ENCODE measurements around the gene HOXB5. TPM values are rescaled to one million over a fixed set of nuclear protein-coding genes. Genes with fewer than 3 reads are reported as not detected.
A peak's percentile ranks its signal among the peaks of the same experiment; 100 is the strongest.

Gene HOXB5
- total RNA-seq, 2 experiments from 2014 or later: not detected

DNA sequence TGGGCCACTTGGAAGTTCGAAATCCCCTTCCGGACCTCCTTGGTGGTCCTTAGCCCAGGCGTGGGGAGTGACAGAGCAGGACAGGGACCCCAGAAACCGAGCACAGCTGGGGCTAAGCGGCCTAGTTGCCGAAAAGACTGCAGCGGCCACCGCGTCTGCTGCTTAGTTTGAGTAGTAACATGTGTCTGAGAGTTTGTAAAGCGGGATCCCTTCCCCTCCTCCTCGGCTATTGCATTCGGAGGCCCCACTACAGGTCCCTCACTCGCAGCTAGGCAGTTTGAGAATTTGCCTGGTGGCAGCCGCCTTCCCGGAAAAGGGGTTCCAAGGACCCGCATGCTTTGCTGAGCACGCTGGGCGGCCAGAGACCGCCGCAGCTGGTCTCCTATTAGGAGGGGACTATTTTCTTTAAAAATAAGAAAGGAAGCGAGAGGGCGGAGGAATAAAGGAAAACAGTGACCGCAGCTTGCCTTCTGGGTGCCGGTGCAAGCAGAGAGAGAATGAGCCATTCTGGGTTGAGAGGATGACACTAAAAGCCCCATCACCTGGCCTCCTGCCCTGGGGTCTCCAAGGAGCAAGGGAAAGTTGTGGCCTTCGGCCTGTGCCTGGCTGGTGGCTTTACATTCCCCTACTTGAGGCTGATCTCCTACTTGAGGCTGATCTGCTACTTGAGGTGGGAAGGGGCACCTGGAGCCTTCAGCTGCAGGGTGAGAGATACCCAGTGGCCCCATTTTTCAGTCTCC lies 1.1 kb upstream of the HOXB5 start:
- DNase-seq (no peak), ATAC-seq (ENCODE audit: poor library complexity) (no peak)
- Histone ChIP-seq H3K27me3 (ENCODE audit: control insufficient read depth in 1 of 2, insufficient read depth in 2 of 2, low read length in 2 of 2) (peaks cover 83 to 94% of the 10 kb centered on the region in 2 experiments), H3K4me1 (ENCODE audit: insufficient read depth, low read length) (peaks cover 53% of the 10 kb centered on the region), H3K9me3 (ENCODE audit: control insufficient read depth in 1 of 2, insufficient read depth in 1 of 2, low read length in 2 of 2) (peaks cover 0 to 24% of the 10 kb centered on the region in 2 experiments), H3K4me3 (ENCODE audit: low read length) (no peak overlapping the region), H3K27ac (ENCODE audit: low read depth in 1 of 2, low read length in 2 of 2) (no peak overlapping the region), H3K36me3 (ENCODE audit: insufficient read depth, low read length) (no peaks in the 10 kb centered on the region)
- ChIA-PET POLR2A (interaction anchor here (0.7 kb wide), 1 partner anchor 483 kb away, joined by 3 read pairs; no protein-coding TSS in a partner anchor), CTCF (interaction anchor here (1.1 to 5.0 kb wide), 6 partner anchors 20 to 260 kb away, joined by 3 to 24 read pairs (median 4); no protein-coding TSS in a partner anchor)
- intact Hi-C loops (cut with DNase I, micrococcal nuclease): loop anchor here (1.0 to 5.0 kb wide), 4 partner anchors 102 to 512 kb away; no protein-coding TSS in a partner anchor
- TF ChIP-seq, protein P1, sequence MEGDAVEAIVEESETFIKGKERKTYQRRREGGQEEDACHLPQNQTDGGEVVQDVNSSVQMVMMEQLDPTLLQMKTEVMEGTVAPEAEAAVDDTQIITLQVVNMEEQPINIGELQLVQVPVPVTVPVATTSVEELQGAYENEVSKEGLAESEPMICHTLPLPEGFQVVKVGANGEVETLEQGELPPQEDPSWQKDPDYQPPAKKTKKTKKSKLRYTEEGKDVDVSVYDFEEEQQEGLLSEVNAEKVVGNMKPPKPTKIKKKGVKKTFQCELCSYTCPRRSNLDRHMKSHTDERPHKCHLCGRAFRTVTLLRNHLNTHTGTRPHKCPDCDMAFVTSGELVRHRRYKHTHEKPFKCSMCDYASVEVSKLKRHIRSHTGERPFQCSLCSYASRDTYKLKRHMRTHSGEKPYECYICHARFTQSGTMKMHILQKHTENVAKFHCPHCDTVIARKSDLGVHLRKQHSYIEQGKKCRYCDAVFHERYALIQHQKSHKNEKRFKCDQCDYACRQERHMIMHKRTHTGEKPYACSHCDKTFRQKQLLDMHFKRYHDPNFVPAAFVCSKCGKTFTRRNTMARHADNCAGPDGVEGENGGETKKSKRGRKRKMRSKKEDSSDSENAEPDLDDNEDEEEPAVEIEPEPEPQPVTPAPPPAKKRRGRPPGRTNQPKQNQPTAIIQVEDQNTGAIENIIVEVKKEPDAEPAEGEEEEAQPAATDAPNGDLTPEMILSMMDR (IDR thresholded peaks at IDR 0.05): no peak
- Mint-ChIP-seq H3K27ac (no peak overlapping the region), H3K36me3 (ENCODE audit: low read depth) (no peaks in the 10 kb centered on the region), H3K9me3 (no peaks in the 10 kb centered on the region), H3K4me3 (no peak overlapping the region), H3K4me1 (ENCODE audit: low read depth) (peaks cover 47% of the 10 kb centered on the region), H3K27me3 (peaks cover 98% of the 10 kb centered on the region)

- TF ChIP-seq, protein P1 (IDR thresholded peaks at IDR 0.05): peak; percentile 83
- H3K27ac Mint-ChIP-seq: no peak overlapping the region
- POLR2A ChIA-PET: interaction anchor here (0.9 to 1.5 kb wide), 4 partner anchors 25 to 420 kb away, joined by 3 to 5 read pairs (median 4); no protein-coding TSS in a partner anchor
- DNase-seq (peak; percentile 61 to 91 (median 82)), ATAC-seq (ENCODE audit: poor library complexity) (peak; percentile 74)
- H3K27ac ChIP-seq (ENCODE audit: low read depth in 1 of 2, low read length in 2 of 2): no peak overlapping the region
- peaks cover 83 to 94% of the 10 kb centered on the region in 2 experiments for H3K27me3 ChIP-seq (ENCODE audit: control insufficient read depth in 1 of 2, insufficient read depth in 2 of 2, low read length in 2 of 2)
- peaks cover 98% of the 10 kb centered on the region for H3K27me3 Mint-ChIP-seq
- H3K4me1 ChIP-seq (ENCODE audit: insufficient read depth, low read length): peaks cover 53% of the 10 kb centered on the region
- H3K9me3 ChIP-seq (ENCODE audit: control insufficient read depth in 1 of 2, insufficient read depth in 1 of 2, low read length in 2 of 2): peaks cover 0 to 24% of the 10 kb centered on the region in 2 experiments
- H3K36me3 Mint-ChIP-seq (ENCODE audit: low read depth): no peaks in the 10 kb centered on the region
- intact Hi-C loops (cut with DNase I, micrococcal nuclease): loop anchor here (1.0 to 5.0 kb wide), 7 partner anchors 101 to 512 kb away; no protein-coding TSS in a partner anchor
- H3K9me3 Mint-ChIP-seq: no peaks in the 10 kb centered on the region
- H3K4me3 ChIP-seq (ENCODE audit: low read length): peak overlapping the region; percentile 45
- peaks cover 46% of the 10 kb centered on the region for H3K4me1 Mint-ChIP-seq (ENCODE audit: low read depth)
- peak overlapping the region; percentile 74 for H3K4me3 Mint-ChIP-seq
- CTCF ChIA-PET: interaction anchor here (1.1 to 5.0 kb wide), 9 partner anchors 20 to 286 kb away, joined by 3 to 24 read pairs (median 13); no protein-coding TSS in a partner anchor
- no peaks in the 10 kb centered on the region for H3K36me3 ChIP-seq (ENCODE audit: insufficient read depth, low read length)
These were observed 410 bp upstream of the HOXB5 start for GRCh38 chr17:48593840-48594537.

DNA sequence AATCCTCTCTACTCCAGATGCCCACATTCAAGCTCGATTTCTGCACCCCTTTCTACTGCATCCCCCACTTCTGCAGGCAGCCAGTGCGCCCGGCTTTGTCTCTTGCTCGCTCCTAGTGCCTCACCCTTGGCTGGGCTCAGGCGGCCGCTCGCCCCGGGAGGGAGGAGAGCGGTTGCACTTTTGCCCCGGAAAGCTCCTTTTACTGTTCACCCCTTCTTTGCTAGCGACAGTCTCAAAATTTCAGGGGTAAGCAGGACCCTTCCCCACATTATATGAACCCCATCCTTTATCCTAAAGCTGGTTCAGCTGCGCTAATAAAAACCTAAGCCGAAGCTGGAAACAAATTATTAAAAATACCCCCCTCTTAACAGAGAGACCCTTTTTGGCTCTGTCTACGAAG lies 1.0 kb downstream of the HOXB5 start:
- Histone ChIP-seq H3K4me3 (ENCODE audit: low read length) (peak overlapping the region; percentile 45), H3K27ac (ENCODE audit: low read depth in 1 of 2, low read length in 2 of 2) (no peak overlapping the region), H3K9me3 (ENCODE audit: control insufficient read depth in 1 of 2, insufficient read depth in 1 of 2, low read length in 2 of 2) (peaks cover 0 to 20% of the 10 kb centered on the region in 2 experiments), H3K4me1 (ENCODE audit: insufficient read depth, low read length) (peaks cover 44% of the 10 kb centered on the region), H3K36me3 (ENCODE audit: insufficient read depth, low read length) (no peaks in the 10 kb centered on the region), H3K27me3 (ENCODE audit: control insufficient read depth in 1 of 2, insufficient read depth in 2 of 2, low read length in 2 of 2) (peaks cover 84 to 95% of the 10 kb centered on the region in 2 experiments)
- peaks cover 32% of the 10 kb centered on the region for H3K4me1 Mint-ChIP-seq (ENCODE audit: low read depth)
- TF ChIP-seq, protein P1 (IDR thresholded peaks at IDR 0.05): no peak
- peaks cover 98% of the 10 kb centered on the region for H3K27me3 Mint-ChIP-seq
- H3K36me3 Mint-ChIP-seq (ENCODE audit: low read depth): no peaks in the 10 kb centered on the region
- CTCF ChIA-PET: interaction anchor here (0.8 to 5.0 kb wide), 10 partner anchors 10 to 284 kb away, joined by 3 to 24 read pairs (median 12); no protein-coding TSS in a partner anchor
- H3K9me3 Mint-ChIP-seq: no peaks in the 10 kb centered on the region
- POLR2A ChIA-PET: interaction anchor here (0.5 to 1.5 kb wide), 6 partner anchors 18 to 419 kb away, joined by 3 to 6 read pairs (median 4); no protein-coding TSS in a partner anchor
- H3K4me3 Mint-ChIP-seq: peak overlapping the region; percentile 74
- DNase-seq (peak in 2 of 14 experiments; percentile 27 to 46), ATAC-seq (ENCODE audit: poor library complexity) (no peak)
- intact Hi-C loops (cut with DNase I, micrococcal nuclease): loop anchor here (2.0 to 5.0 kb wide), 5 partner anchors 100 to 510 kb away; no protein-coding TSS in a partner anchor
- no peak overlapping the region for H3K27ac Mint-ChIP-seq

Measured in CD4-positive, alpha-beta T cell (primary cell).